NCI-H2081 treated with DMSO at 0.1 percent for 48 hours (cell line): ENCODE results near the gene DIRAS1.
"Not testable (repeated sequence)": the region's sequence is repeated elsewhere in the genome, so short reads cannot be mapped to it uniquely, and the experiment has no call there.

Experiments
- DNase-seq: peaks from one replicate; lab custom pipeline; 2025; lab: John Stamatoyannopoulos, UW

The DIRAS1 gene

DNA sequence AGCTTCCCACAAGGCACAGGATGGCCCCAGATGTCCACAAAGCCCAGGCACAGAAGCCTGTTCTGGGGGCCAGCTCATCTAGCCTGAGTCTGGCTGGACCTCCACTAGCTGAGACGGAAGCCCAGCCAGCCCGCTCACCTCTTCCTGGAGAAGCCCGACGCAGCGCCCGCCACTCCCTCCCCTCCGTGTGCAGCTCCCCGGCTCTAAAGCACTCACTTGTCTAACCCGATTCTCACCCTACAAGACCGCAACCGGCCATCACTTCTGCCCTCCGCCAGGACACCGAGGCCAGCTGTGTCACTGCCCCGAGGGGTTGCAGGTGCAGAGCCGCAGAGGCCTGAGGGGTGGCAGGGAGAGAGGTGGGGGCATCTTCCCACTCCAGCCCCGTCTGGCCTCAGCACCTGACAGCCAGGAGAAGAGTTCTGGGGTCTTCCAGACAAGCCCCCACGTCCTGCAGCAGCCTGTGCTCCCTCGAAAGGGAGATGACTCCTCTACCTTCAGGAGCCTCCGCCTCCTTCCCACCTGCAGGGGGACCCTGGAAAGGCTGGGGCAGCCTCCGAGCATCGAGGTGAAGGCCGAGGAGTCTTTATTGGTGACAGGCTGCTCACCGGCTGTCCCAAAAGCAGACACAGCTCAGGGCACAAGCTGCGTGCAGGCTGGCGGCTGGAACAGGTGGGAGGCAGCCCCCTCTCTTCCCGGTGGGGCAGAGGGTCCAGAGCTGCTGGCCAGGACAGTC lies 5.9 kb upstream of the DIRAS1 start:
- DNase-seq, result no peak

DNA sequence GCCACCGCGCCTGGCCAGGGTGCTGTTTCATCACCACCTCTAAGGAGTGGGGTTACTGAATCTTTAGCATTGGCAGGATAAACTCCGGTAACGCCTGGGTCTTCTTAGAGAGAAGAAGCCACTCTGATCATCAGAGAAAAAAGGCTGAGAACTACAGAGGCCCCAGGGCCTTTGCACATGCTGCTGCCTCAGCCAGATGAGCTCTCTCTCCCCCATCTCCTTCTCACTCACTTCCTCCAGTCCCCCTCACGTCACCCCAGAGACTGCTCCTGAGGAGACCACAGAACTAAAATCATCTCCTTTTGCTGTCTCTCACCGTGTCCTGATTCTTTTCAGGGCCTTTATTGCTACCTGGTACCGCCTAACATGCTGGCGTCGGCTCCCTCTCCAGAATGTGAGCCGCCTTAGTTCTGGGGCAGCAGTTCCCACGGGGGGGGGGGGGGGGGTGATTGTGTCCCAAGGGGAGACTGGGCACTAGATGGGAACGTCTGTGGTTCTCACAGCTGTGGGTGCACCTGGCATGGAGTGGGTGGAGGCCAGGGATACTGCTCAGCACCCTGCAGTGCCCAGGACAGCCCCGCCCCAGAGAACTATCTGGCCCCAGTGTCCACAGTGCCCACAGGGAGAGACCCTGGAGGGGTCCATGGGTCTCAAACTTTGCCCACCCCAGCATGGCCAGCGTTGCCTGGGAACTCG lies 5.1 kb upstream of the DIRAS1 start:
- DNase-seq, result no peak

DNA sequence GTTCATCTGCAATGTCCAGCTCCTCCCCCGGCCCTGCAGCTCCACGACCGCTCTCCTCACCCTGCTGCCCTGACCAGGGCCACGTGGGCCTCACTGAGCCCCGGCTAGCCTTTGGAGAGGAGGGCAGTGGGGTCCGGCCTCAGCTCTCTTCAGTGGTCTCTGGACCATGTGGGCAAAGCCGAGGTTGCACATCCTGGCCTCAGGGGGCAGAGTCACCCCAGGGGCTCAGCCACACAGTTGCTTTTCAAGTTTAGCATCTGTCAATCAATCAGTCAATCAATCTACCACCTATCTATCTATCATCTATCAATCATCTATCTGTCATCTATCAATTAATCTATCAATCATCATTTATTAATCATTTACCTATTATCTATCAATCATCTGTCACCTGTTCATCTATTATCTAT lies 3.0 kb upstream of the DIRAS1 start:
- DNase-seq, result no peak

DNA sequence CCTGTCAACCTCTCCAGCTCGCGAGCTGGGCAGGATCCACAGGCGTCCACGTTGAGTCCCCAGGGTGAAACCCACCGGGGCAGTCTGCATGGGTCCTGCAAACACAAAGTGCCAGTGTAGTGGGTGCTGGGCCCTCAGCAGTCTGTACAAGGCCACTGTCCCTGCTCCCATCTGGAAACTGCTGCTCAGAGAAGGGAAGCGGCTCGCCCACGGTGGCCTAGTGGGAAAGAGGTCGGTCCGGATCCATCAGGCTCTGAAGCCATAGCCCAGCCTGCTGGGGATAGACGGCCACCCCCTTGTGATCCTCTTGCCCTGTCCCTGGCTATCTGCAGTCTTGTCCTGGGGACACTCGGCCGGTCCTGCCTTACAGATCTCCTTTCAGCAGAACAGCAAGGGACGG lies 2.6 kb upstream of the DIRAS1 start:
- no peak for DNase-seq

DNA sequence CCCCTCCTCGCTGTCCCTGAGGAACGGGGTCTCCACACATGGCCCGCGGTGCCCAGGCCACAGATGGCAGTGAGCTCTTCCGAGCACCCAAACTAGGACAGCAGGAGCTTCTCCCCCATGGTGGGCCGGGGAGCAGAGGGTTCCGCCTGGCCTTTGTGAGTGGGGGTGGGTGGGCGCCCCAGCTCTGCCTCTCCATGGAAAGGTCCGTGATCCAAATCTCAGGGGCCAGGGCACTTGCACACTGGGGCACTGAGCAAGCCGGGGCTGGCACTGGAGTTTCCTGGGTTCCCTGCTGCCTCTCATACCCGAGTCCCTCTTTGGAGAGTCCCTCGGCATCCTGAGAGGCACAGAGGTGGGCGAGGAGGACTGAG lies 2.2 kb upstream of the DIRAS1 start:
- DNase-seq, result no peak

DNA sequence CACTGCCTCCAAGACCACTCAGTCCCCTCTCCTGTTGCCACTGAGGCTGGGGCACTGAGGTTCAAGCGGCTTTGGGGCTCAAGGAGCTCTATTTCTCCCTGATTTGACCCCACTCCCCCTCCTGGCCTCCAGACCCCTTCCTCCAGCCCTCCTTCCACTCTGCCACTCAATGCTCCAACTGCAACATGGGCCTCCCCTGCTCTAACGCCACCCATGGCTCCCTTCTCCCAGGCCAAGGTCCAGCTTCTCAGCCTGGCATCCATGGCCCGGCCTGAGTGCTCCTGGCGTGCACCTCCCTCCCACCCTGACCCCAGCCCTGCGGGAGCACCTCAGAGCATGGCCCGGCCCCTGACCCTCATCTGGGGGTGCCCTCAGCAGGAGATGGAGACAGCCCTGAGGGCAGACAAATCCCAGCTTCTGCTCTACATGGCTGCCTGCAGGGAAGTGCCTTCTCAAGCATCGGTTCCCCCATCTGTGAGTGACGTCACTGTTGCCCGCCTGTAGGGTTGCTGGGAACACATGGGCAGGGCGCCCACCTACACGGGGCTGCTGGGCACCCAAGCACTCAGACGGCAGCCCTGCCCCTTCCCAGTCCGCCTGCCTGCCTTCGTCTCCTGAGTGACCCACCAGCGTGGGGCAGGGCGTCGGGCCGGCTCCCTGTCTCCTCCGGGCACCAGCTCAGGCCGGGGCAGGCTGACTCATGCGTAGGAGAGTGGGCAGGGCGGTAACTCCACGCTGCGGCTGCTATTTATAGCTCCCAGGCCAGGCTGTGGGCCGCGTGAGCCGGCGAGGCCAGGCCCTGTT lies 1.6 kb upstream of the DIRAS1 start:
- DNase-seq, result no peak

DNA sequence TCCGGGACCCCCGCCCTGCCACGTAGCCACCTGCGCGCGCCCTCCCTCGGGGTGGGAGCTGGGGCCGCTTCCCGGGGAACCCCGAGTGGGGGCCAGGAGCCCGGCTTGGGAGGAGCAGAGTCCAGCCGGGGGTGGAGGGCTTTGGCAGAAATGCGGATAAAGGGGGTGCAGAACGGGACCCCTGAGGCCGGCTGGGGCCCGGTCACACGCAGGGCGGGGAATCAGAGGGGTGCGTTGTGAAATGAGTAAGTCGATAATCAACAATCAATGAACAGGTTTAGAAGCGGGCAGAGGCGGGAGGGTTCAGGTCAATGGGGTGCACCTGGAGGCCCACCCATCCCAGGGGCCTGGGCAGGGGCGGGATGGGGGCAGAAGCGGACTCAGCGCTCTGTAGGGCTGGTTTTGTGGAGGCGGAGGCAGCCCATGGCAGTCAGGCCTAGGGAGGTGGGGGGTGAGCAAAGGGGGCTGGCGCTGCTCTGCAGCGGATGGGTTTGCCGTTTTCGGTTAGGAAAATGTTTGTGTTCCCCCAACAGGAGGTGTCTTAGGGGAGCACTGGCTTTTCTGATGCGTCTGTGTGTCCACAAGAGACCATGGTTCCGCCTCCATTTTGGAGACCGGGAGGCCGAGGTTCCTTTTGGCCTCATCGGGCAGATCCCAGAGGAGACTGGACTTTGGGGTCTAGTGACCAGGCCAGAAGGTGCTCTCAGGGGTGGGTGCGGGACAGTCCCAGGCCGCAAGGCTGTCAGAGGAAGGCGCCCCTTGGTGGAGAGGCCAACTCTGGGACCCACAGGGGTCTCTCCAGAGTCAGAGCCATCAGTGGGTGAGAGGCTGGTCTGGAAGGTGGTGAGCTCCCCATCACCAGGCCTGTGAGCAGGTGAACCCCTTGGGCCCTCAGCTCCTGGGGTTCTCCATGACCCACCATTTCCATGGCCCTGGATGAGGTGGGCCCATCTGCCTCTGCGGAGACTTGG lies 683 bp upstream of the DIRAS1 start:
- no peak for DNase-seq

DNA sequence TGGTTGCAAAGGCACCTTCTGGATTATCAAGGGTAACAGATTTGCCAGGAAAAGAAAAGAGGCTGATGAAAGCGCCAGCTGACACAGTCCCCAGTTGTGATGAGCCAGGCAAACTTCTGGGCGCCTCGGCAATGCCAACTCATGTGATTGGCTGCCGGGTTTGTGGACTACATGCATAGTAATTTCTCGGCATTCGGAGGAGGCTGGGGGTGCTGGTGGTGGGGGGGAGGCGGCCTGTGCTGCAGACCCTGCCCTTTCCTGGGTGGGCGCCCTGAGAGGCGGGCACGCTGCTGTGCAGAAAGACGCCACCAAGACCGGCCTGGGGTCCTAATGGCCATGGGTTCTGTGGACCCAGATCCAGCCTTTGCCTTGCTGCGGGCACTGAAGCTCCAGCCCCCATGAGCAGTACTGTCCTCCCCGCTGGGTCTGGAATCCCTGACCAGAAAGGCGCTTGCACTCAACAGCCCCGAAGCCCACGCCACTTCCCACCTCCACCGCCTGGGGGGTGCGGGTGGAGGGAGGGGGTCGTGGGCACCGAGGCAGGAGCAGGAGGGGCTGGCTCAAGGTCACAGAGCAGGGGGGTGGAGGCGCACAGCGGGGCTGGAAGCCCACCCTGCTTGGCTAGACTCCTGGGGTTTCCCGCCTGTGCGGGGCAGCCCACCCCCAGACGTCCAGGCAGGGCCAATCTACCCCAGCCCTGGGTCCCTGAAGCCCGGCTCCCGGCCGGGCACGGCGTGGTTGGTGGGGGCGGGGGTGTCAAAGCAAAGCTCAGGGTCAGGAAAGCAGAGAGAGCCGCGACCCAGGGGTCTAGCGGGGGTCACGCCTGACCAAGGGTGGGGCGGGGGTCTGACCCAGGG lies 1.0 kb downstream of the DIRAS1 start:
- DNase-seq, result no peak

DNA sequence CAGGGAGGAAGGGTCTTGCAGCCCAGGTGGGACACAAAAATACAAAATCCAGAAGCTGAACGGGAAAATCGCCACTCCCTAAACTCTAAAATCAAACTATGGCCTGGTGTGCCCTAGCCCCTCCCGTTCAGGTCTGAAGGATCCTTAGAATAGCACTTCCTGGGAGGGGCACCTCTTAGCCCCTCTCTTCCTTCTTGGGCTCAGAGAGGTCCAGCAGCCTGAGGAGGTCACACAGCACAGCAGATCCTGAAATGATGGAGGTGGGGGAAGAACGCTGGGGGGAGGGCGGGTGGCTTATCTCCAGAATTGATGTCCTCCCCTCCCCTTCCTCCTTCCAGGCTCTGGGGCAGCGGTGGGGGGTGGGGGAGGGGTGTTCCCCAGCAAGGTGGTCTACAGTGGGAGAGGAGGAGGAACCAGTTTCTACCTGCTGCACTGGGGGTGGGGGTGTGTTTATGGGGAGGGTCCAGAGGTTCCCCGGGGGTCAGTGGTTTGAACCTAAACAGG lies 1.9 kb downstream of the DIRAS1 start:
- no peak for DNase-seq

DNA sequence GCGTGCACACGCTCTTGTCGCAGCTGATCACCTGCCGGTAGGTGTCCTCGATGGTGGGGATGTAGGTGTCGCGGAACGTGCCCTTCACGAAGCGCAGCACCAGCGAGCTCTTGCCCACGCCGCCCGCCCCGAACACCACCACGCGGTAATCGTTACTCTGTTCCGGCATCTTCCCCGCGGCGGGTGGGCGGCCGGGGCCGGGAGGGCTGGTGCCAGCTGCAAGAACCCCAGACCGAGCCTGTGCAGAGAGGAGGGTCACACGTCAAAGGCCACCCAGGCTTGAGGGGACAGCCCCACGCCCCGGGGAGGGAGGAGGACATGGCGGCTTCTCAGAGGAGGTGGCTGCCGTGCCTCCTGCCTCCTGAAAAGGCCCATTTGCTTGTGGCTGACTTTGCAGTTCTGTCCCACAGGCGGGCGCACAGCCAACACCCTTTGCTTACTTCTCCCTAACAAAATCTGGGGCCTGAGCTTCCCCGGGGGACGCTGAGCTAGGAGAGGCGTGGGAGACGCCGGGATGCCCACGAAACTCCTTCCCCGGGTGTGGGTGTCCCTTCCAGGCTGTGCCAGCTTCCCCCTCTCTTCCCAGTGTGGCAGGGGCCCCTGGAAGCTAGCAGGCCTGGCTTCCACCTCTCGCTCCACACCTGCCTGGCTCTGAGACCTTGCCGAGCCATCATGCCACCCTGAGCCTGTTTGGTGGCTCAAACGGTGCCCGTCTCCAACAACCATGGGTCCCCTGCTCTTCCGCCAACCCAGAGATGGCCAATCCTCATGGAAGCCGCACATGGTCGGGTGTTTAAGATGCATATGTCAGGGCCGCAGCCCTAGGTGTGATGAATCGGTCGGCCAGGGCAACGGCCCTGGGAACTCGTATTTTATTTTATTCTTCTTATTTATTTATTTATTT lies 3.3 kb downstream of the DIRAS1 start:
- no peak for DNase-seq

DNA sequence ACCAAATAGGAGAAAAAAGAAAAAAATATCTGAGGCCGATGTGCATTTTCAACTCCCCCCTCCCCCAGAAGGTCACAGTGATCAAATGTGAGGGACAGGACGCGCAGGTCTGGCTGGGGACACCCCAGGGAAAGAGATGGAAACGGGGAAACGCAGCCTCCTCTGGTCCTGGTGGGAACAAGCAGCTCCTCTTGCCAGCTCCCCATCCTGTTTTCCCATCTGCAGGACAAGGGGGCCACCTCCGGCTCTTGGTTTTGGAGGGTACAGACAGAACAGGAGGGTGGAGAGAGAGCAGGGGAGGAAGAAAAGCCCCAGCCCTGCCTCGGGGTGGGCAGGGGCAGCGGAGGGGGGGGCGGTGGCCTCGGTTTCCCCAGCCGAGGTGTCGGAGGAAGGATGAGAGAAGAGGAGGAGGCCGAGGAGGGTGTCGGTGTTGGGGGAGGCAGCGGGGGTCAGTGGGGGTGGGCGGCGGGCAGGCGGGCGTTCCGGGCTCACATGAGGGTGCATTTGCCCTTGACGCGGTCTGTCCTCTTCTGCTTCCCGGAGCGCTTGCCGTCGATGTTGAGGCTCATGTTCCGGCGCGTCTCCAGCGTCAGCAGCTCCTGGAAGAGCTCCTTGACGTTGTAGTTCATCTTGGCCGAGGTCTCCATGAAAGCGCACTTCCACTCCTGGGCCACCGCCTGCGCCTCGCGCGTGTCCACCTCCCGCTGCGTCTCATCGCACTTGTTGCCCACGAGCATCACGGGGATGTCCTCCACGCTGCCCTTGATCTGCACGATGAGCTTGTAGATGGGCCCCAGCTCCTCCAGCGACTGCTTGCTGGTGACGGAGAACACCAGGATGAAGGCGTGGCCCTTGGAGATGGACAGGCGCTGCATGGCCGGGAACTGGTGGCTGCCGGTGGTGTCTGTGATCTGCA lies 4.2 kb downstream of the DIRAS1 start:
- DNase-seq, result no peak

DNA sequence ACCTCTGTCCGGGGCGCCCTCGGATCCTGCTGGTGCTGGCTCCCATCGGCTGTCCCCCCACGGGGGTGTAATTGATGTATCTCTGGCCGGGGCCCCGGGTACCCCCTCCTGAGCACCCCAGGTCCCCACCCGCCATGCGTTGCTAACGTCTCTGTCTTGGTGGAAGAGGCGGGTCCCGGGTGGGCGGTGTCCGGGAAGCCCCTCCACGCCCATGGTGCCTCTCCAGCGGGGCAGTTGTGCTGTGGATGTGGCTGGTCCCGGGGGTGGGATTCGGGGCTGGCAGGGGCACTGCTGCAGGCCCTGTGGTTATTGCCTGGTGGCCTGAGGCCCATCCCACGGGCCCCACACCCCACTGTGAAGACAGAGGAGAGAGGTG lies 4.9 kb downstream of the DIRAS1 start:
- no peak for DNase-seq

DNA sequence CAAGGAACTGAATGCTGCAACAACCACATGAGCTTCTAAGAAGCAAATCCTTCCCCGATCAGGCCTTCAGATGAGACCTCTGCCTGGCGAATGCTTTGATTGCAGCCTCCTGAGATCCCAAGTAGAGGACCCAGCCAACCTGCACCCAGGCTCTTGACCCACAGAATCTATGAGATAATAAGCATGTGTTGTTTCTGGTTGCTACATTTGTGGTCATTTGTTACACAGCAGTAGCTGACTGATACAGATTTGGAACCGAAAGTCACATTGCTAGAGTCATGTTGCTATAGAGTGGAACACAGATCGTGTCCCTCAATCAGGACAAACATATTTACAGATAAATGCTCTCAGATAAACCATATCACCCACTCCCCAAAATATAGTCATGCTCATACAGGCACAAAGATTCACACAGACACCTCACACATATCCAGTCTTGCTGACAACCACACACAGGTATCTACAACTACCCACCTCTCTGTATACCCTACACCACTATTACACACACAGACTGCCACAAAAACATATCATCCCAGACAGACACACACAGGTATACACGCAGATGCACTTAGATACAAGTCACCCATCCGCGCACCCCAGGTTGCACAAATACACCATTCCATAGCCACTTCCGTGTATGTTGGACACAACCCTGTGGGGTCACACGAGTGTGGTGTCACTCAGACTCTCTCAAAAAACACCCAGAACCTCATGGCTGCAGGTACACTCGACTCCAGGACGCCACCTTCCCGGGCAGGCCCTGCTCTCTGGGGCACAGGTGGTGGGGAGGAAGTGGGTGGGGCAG lies 5.5 kb downstream of the DIRAS1 start:
- no peak for DNase-seq

DNA sequence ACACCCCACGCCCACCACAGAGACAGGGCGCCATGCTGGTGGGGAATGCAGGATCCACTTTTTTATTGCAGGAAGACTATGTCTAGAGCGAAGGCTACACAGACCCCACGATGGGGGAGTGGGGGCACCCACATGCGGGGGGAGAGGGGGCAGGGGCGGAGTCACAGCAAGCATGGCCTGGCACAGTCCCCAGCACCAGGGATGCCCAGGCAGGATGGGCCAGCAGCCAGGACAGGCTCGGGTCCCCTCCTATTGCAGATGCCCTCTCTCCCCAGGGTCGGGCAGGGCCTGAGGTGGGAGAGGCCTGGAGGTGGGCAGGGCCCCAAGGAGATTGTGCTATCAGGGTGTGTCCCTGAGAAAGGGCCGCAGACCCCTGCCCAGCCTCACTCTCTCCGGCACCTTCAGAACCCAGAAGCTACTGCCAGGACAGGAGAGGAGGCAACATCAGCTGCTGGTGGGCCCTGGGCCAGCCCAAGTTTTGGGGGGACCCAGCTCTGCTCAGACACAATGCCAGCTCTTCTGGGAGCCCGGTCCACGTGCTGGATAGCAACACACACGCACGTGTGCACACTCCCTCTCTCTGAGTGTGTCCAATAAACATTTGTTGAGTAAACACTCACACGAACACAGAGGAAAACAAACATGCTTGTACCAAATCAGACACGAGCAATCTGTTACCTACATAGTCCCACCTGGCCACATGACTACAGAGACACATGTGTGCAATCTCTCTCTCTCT lies 6.5 kb downstream of the DIRAS1 start:
- no peak for DNase-seq

DNA sequence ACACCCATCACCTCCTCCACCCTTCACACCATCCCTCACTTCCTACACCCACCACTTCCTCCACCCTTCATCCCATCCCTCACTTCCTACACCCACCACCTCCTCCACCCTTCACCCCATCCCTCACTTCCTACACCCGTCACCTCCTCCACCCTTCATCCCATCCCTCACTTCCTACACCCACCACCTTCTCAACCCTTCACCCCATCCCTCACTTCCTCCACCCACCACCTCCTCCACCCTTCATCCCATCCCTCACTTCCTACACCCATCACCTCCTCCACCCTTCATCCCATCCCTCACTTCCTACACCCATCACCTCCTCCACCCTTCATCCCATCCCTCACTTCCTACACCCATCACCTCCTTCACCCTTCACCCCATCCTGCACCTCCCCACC lies 7.1 kb downstream of the DIRAS1 start:
- not testable (repeated sequence) for DNase-seq

DNA sequence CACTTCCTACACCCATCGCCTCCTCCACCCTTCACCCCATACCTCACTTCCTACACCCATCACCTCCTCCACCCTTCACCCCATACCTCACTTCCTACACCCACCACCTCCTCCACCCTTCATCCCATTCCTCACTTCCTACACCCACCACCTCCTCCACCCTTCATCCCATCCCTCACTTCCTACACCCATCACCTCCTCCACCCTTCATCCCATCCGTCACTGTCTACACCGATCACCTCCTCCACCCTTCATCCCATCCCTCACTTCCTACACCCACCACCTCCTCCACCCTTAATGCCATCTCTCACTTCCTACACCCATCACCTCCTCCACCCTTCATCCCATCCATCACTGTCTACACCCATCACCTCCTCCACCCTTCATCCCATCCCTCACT lies 8.0 kb downstream of the DIRAS1 start:
- DNase-seq, result not testable (repeated sequence)

DNA sequence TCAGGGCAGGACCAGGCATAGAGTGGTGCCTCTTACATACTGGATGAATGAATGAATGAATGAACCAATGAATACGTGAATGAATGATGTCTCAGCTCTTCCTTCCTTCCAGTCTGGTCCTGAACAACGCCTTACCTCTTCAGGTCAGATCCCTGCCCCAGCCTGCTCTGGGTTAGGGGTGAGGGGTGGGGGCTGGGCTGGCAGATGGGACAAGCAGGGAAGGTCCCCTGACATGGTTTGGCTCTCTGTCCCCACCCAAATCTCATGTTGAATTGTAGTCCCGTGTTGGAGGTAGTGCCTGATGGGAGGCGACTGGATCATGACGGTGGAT lies 9.3 kb downstream of the DIRAS1 start:
- no peak for DNase-seq
